ENCODE results near the gene BABAM2. TPM values are rescaled to one million over a fixed set of nuclear protein-coding genes. Genes with fewer than 3 reads are reported as not detected.
"Not testable (repeated sequence)": the region's sequence is repeated elsewhere in the genome, so short reads cannot be mapped to it uniquely, and the experiment has no call there.

The BABAM2 gene
- total RNA-seq, 6 experiments from 2014 or later = 17.1 to 39.4 (median 25.5) TPM

DNA sequence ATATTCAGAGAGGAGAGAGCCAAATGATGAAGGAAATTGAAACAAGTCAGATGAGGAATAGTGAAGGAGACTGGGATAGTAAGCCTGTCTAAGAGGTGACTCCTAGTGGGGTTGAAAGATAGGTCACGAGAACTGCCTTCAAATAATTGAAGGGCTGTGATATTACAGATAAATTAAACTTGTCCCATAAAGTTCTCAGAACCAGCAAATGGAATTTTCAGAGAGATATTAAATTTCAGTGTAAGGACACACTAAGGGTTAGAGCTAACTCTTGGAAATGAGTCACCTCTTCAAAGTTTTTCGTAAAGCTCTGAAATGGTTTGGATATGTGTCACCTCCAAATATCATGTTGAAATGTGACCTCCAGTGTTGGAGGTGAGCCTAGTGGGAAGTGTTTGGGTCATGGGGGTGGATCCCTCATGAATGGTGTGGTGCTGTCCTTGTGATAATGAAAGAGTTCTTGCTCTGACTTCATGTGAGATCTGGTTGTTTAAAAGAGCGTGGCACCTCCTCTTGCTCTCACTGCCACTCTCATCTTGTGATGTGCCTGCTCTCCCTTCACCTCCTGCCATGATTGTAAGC, 87.3 kb downstream of the BABAM2 start:
- Histone ChIP-seq H3K27me3 (no peaks in the 10 kb centered on the region), H3K4me3 (no peak overlapping the region), H3K4me1 (no peaks in the 10 kb centered on the region), H3K27ac (no peak overlapping the region), H3K9me3 (no peaks in the 10 kb centered on the region), H3K36me3 (no peaks in the 10 kb centered on the region)
- peak in 1 of 4 donors; percentile 83 for ATAC-seq
- intact Hi-C loops (cut with DNase I) = no loop called here
- WGBS (ENCODE audit: insufficient coverage, low coverage, low lambda C conversion rate, missing lambda C conversion rate) = 56% methylated on average over 3 of the region's 3 CpGs
- DNase-seq = no peak
- no peak for TF ChIP-seq POLR2A (IDR thresholded peaks at IDR 0.05)
- TF ChIP-seq, protein P1, sequence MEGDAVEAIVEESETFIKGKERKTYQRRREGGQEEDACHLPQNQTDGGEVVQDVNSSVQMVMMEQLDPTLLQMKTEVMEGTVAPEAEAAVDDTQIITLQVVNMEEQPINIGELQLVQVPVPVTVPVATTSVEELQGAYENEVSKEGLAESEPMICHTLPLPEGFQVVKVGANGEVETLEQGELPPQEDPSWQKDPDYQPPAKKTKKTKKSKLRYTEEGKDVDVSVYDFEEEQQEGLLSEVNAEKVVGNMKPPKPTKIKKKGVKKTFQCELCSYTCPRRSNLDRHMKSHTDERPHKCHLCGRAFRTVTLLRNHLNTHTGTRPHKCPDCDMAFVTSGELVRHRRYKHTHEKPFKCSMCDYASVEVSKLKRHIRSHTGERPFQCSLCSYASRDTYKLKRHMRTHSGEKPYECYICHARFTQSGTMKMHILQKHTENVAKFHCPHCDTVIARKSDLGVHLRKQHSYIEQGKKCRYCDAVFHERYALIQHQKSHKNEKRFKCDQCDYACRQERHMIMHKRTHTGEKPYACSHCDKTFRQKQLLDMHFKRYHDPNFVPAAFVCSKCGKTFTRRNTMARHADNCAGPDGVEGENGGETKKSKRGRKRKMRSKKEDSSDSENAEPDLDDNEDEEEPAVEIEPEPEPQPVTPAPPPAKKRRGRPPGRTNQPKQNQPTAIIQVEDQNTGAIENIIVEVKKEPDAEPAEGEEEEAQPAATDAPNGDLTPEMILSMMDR (IDR thresholded peaks at IDR 0.05) = no peak

DNA sequence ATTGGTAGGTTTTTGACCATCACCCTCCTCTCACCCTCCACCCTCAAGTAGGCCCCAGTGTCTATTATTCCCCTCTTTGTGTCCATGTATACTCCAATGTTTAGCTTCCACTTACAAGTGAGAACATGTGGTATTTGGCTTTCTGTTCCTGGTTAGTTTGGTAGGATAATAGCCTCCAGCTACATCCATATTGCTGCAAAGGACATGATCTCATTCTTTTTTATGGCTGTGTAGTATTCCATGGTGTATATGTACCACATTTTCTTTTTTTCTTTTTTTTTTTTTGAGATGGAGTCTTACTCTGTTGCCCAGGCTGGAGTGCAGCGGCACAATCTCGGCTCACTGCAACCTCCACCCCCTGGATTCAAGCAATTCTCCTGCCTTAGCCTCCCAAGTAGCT, 88.2 kb downstream of the BABAM2 start:
- H3K27ac ChIP-seq; H3K4me1 ChIP-seq; ATAC-seq; H3K36me3 ChIP-seq; H3K27me3 ChIP-seq; DNase-seq; intact Hi-C loops (cut with DNase I); H3K9me3 ChIP-seq; H3K4me3 ChIP-seq: not testable (repeated sequence)
- 87% methylated on average over 2 of the region's 2 CpGs for WGBS (ENCODE audit: insufficient coverage, low coverage, low lambda C conversion rate, missing lambda C conversion rate)

DNA sequence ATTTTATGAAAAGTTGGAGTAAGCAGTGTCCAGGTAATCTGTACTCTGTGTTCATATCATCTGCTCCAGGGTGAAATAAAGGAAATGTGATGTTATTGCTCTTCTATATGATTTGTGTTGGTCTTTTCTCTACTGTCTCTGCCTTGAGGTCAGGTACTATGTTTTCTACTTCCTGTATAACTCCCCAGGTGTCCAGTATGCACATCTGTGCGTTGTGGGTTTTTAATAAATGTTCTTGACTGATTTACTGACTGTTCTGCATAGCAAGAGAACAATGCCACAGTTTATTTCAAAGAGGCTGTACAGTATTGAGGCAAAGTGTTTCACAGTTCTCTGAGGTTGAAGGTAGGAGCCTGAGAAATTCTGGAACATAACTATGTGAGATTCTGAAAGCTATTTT, 89.7 kb downstream of the BABAM2 start:
- TF ChIP-seq POLR2A (IDR thresholded peaks at IDR 0.05) = no peak
- TF ChIP-seq, protein P1 (IDR thresholded peaks at IDR 0.05) = no peak
- no peak overlapping the region for H3K4me3 ChIP-seq
- H3K36me3 ChIP-seq = no peaks in the 10 kb centered on the region
- DNase-seq (no peak), ATAC-seq (no peak)
- WGBS (ENCODE audit: insufficient coverage, low coverage, low lambda C conversion rate, missing lambda C conversion rate) = 30% methylated on average over 1 of the region's 1 CpG
- H3K27ac ChIP-seq = no peak overlapping the region
- no peaks in the 10 kb centered on the region for H3K9me3 ChIP-seq
- no peaks in the 10 kb centered on the region for H3K27me3 ChIP-seq
- no peaks in the 10 kb centered on the region for H3K4me1 ChIP-seq
- intact Hi-C loops (cut with DNase I) = no loop called here

DNA sequence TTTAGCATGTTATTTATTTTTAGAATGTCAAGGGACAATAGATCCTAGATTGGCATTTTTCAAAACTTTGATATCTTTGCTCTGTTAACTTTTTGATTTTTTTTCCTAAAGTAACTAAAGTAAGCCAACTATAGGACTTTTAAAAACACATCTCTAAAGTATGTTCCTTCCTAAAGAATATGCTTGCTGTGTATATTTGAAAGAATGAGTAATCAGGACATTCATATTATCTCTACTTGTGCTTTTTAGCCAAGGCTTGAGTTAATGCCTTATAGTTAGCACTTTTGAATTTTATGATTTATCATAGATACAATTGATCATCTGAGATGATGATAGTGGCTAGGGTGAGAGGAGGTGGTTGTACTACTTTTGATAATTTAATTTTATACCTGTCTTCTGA, 93.6 kb downstream of the BABAM2 start:
- no peak overlapping the region for H3K4me3 ChIP-seq

DNA sequence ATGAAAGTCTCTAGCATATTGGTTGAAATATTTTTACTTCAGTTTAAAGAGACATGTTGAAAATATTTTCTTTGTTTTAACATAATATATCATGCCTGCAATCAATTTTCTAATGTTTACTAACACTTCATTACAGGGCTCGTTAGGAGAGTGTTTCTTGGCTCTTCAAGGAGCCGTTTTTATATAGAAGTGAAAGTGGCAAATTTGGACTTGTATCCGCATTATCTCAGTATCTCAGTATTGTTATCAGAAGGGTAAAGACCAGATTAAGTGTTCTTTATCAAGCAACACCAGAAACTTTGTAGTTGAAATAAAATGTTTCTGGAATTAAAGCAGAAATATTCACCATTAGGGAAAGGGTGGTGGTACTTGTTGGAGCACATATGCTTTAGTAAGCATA, 97.8 kb downstream of the BABAM2 start:
- H3K9me3 ChIP-seq = no peaks in the 10 kb centered on the region
- H3K4me1 ChIP-seq = no peaks in the 10 kb centered on the region
- H3K27me3 ChIP-seq = no peaks in the 10 kb centered on the region
- H3K36me3 ChIP-seq = no peaks in the 10 kb centered on the region
- TF ChIP-seq POLR2A (IDR thresholded peaks at IDR 0.05) = no peak
- TF ChIP-seq, protein P1 (IDR thresholded peaks at IDR 0.05) = no peak
- no peak overlapping the region for H3K4me3 ChIP-seq
- 63% methylated on average over 3 of the region's 3 CpGs for WGBS (ENCODE audit: insufficient coverage, low coverage, low lambda C conversion rate, missing lambda C conversion rate)
- DNase-seq (no peak), ATAC-seq (no peak)
- no peak overlapping the region for H3K27ac ChIP-seq
- intact Hi-C loops (cut with DNase I) = no loop called here

More for the DNA sequence above, 93.6 kb downstream of the BABAM2 start:
- no peak for DNase-seq
- Histone ChIP-seq H3K27me3 (no peaks in the 10 kb centered on the region), H3K36me3 (no peaks in the 10 kb centered on the region), H3K9me3 (no peaks in the 10 kb centered on the region), H3K4me1 (no peaks in the 10 kb centered on the region), H3K27ac (no peak overlapping the region)
- TF ChIP-seq POLR2A (IDR thresholded peaks at IDR 0.05) = no peak
- TF ChIP-seq, protein P1 (IDR thresholded peaks at IDR 0.05) = no peak
- intact Hi-C loops (cut with DNase I) = no loop called here
- no peak for ATAC-seq

Data from right lobe of liver (tissue), 6 donors.